NAMALWA (cell line): ENCODE measurements around the gene PCDHGB2.
"Not testable (repeated sequence)": the region's sequence is repeated elsewhere in the genome, so short reads cannot be mapped to it uniquely, and the experiment has no call there.

Experiments
- DNase-seq: peaks from one replicate; pipeline ENCODE4 v3.0.0-alpha.2; 2015; ENCODE audit warnings: low spot score

The PCDHGB2 gene

GRCh38 chr5:141349917-141350619 lies 9.7 kb upstream of the PCDHGB2 start, which contains the start of gene PCDHGB1:
Gene PCDHGB1, plus strand, starts transcription at chr5:141350099. Its CDS starts 162 bp downstream, at chr5:141350261.
- peak; percentile 92 for DNase-seq

- DNase-seq, result no peak
Observed at GRCh38 chr5:141351591-141351990, 8.2 kb upstream of the PCDHGB2 start.

GRCh38 chr5:141354900-141355469 lies 4.8 kb upstream of the PCDHGB2 start, which contains the start of gene PCDHGA4:
Gene PCDHGA4, plus strand, starts transcription at chr5:141355021. Its CDS starts 87 bp downstream, at chr5:141355108.
- peak; percentile 63 for DNase-seq

GRCh38 chr5:141355641-141356040 lies 4.2 kb upstream of the PCDHGB2 start:
- no peak for DNase-seq

GRCh38 chr5:141356133-141356532 lies 3.7 kb upstream of the PCDHGB2 start:
- no peak for DNase-seq

- DNase-seq, result no peak
Observed at GRCh38 chr5:141356950-141357349, 2.8 kb upstream of the PCDHGB2 start.

- no peak for DNase-seq
Observed at GRCh38 chr5:141360685-141361084, 891 bp downstream of the PCDHGB2 start.

GRCh38 chr5:141362719-141363118 lies 2.9 kb downstream of the PCDHGB2 start:
- DNase-seq, result peak; percentile 21

- no peak for DNase-seq
Observed at GRCh38 chr5:141363952-141364660, 4.3 kb downstream of the PCDHGB2 start, which contains the start of gene PCDHGA5. Gene PCDHGA5, plus strand, starts transcription at chr5:141364162. Its CDS starts 169 bp downstream, at chr5:141364331.

- no peak for DNase-seq
Observed at GRCh38 chr5:141366016-141366896, 6.5 kb downstream of the PCDHGB2 start.

GRCh38 chr5:141369994-141370848 lies 10.4 kb downstream of the PCDHGB2 start, which contains the start of gene PCDHGB3:
Gene PCDHGB3, plus strand, starts transcription at chr5:141370242. Its CDS starts 153 bp downstream, at chr5:141370395.
- peak; percentile 54 for DNase-seq

- no peak for DNase-seq
Observed at GRCh38 chr5:141371572-141372475, 12.0 kb downstream of the PCDHGB2 start.

- peak; percentile 41 for DNase-seq
Observed at GRCh38 chr5:141373673-141374317, 14.0 kb downstream of the PCDHGB2 start, which contains the start of gene PCDHGA6. Gene PCDHGA6, plus strand, starts transcription at chr5:141373891. Its CDS starts 193 bp downstream, at chr5:141374084.

GRCh38 chr5:141374627-141375026 lies 14.8 kb downstream of the PCDHGB2 start:
- no peak for DNase-seq

GRCh38 chr5:141375444-141376155 lies 15.8 kb downstream of the PCDHGB2 start:
- DNase-seq, result not testable (repeated sequence)

GRCh38 chr5:141382469-141383294 lies 22.9 kb downstream of the PCDHGB2 start, which contains the start of gene PCDHGA7:
Gene PCDHGA7, plus strand, starts transcription at chr5:141382742. Its CDS starts 158 bp downstream, at chr5:141382900.
- DNase-seq, result no peak

GRCh38 chr5:141383345-141383744 lies 23.6 kb downstream of the PCDHGB2 start:
- no peak for DNase-seq
